Neuronal stem cell (in vitro differentiated cells): ENCODE measurements around the gene GAS2L1.

Source experiments
- DNase-seq: peaks from one replicate; pipeline ENCODE4 v3.0.0-alpha.2; 2013; ENCODE audit warnings: low spot score
- H2AFZ ChIP-seq: one replicate; pipeline ENCODE4 v1.6.1; 2013; ENCODE audit warnings: mild to moderate bottlenecking, low read length, inconsistent platforms
- H2AK5ac ChIP-seq: 2 replicates; pipeline ENCODE4 v1.6.1; 2013; ENCODE audit warnings: low read depth, mild to moderate bottlenecking, inconsistent platforms, low read length, moderate library complexity, mixed read lengths
- H2BK120ac ChIP-seq: 2 replicates; pipeline ENCODE4 v1.6.1; 2013; ENCODE audit warnings: low read depth, mild to moderate bottlenecking, inconsistent platforms, low read length, moderate library complexity, mixed read lengths
- H2BK12ac ChIP-seq: one replicate; pipeline ENCODE4 v1.6.1; 2013; ENCODE audit warnings: low read length, inconsistent platforms
- H2BK15ac ChIP-seq: 2 replicates; pipeline ENCODE4 v1.6.1; 2013; ENCODE audit warnings: mild to moderate bottlenecking, low read length, inconsistent platforms, mixed read lengths
- H2BK5ac ChIP-seq: one replicate; pipeline ENCODE4 v1.6.1; 2013; ENCODE audit warnings: inconsistent platforms, mild to moderate bottlenecking, low read length, moderate library complexity
- H3K14ac ChIP-seq: one replicate; pipeline ENCODE4 v1.6.1; 2013; ENCODE audit warnings: low read length, inconsistent platforms
- H3K18ac ChIP-seq: 2 replicates; pipeline ENCODE4 v1.6.1; 2013; ENCODE audit warnings: low read length, inconsistent platforms
- H3K23ac ChIP-seq: 2 replicates; pipeline ENCODE4 v1.6.1; 2013; ENCODE audit warnings: low read depth, mild to moderate bottlenecking, mixed read lengths, low read length, inconsistent platforms; ENCODE audit not compliant: poor library complexity
- H3K27ac ChIP-seq: replicated peaks from 3 replicates; pipeline ENCODE4 v1.5.1; 2013; ENCODE audit warnings: low read length, inconsistent platforms
- H3K27me3 ChIP-seq, 3 experiments: 2 replicates each; pipeline ENCODE4 v1.6.1; 2013; ENCODE audit warnings: low read length in 3 of 3, mild to moderate bottlenecking in 2 of 3, inconsistent platforms in 1 of 3, low read depth in 1 of 3, mixed read lengths in 1 of 3, moderate library complexity in 1 of 3; ENCODE audit not compliant: control insufficient read depth in 3 of 3, insufficient read depth in 3 of 3
- H3K36me3 ChIP-seq, 2 donors: replicated peaks in 1 of 2; 2 replicates each; pipeline ENCODE4 v1.6.1; 2013; ENCODE audit warnings: low read length in 2 of 2; ENCODE audit not compliant: control insufficient read depth in 2 of 2, insufficient read depth in 2 of 2
- H3K4ac ChIP-seq: 2 replicates; pipeline ENCODE4 v1.6.1; 2013; ENCODE audit warnings: inconsistent platforms, mild to moderate bottlenecking, low read length, moderate library complexity
- H3K4me1 ChIP-seq, 2 donors: 1 replicate in 1 of 2; 2 replicates in 1 of 2; pipeline ENCODE4 v1.6.1; 2013; ENCODE audit warnings: low read length in 2 of 2, low read depth in 1 of 2; ENCODE audit not compliant: control insufficient read depth in 2 of 2, insufficient read depth in 1 of 2
- H3K4me2 ChIP-seq: one replicate; pipeline ENCODE4 v1.6.1; 2013; ENCODE audit warnings: mild to moderate bottlenecking, low read length, inconsistent platforms; ENCODE audit not compliant: insufficient read depth, poor library complexity, severe bottlenecking
- H3K4me3 ChIP-seq, 2 donors: 2 replicates each; pipeline ENCODE4 v1.5.1; 2013; ENCODE audit warnings: low read length in 2 of 2, mild to moderate bottlenecking in 2 of 2, inconsistent platforms in 1 of 2, moderate library complexity in 1 of 2
- H3K79me1 ChIP-seq: one replicate; pipeline ENCODE4 v1.6.1; 2013; ENCODE audit warnings: low read depth, mild to moderate bottlenecking, inconsistent platforms, low read length, moderate library complexity
- H3K9ac ChIP-seq: one replicate; pipeline ENCODE4 v1.6.1; 2013; ENCODE audit warnings: mild to moderate bottlenecking, low read depth, low read length, inconsistent platforms; ENCODE audit not compliant: poor library complexity
- H3K9me3 ChIP-seq, 2 donors: replicated peaks in 1 of 2; 2 replicates each; pipeline versions ENCODE3 to v1.6.1; 2013; ENCODE audit warnings: low read length in 2 of 2, mild to moderate bottlenecking in 2 of 2, inconsistent platforms in 1 of 2, low read depth in 1 of 2, mixed read lengths in 1 of 2, moderate library complexity in 1 of 2; ENCODE audit not compliant: control insufficient read depth in 2 of 2, insufficient read depth in 1 of 2
- H4K8ac ChIP-seq: one replicate; pipeline ENCODE4 v1.6.1; 2013; ENCODE audit warnings: low read depth, mild to moderate bottlenecking, inconsistent platforms, low read length, moderate library complexity
- H4K91ac ChIP-seq: one replicate; pipeline ENCODE4 v1.6.1; 2013; ENCODE audit warnings: low read length, low read depth, mild to moderate bottlenecking, inconsistent platforms; ENCODE audit not compliant: poor library complexity
- WGBS, 2 donors: extraction: QIAGEN DNeasy Blood & Tissue Kit; methylation state at CpG; one replicate each; pipeline ENCODE4 v1.1.7; 2013; ENCODE audit warnings: missing lambda C conversion rate in 2 of 2, mixed read lengths in 1 of 2; ENCODE audit not compliant: insufficient read length in 2 of 2, insufficient replicate concordance in 1 of 2; ENCODE audit errors: extremely low coverage in 2 of 2; 5-methylcytosine and 5-hydroxymethylcytosine counted together

GAS2L1 gene

DNA sequence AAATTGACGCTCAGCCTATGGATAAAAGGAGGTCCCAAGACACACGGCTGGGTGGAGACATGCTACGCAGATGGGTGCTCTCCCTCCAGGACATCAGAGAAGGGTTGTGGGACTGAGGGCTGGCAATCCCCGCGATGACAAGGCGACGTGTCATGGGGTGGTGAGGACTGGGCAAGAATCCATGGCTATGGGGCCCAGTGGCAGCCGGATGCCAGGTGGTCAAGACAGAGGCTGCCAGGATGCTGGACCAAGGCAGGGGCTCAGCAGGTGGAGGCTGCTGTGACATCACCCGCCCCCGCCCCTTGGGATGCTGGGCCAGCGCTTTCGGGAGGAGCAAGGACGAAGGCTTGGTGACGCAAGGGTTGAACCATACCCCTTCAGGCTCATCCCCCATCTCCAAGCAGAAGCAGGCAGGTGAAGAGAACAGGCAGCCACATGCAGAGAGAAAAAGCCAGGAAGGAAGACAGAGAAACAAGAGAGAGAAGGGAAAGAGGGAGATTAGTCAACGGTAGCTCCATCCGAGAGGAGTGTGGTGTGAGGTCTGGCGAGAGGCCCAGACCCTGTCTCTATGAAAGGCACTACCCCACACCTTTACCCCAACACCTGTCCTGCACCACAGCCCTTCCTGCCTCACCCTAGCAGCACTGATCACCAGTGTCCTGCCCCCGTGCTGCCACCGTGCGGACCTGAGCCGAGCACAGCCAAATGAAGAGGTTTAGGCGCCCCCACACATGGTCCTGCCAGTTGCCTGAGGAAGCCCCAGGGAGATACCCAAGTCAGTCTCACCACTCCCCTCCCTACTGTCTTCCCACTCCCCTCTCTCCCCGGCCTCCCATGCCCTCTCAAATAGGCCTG lies 33.2 kb downstream of the GAS2L1 start:
- Histone ChIP-seq H2BK12ac (no peak overlapping the region), H3K4me2 (no peak overlapping the region), H3K14ac (no peak overlapping the region), H4K8ac (no peak overlapping the region), H2BK15ac (no peak overlapping the region), H3K27ac (no peak overlapping the region), H2BK120ac (no peak overlapping the region), H3K27me3 (no peaks in the 10 kb centered on the region), H3K4ac (no peak overlapping the region), H3K9ac (peak overlapping the region; percentile 47), H4K91ac (no peak overlapping the region), H3K4me3 (no peak overlapping the region), H3K9me3 (peaks cover 0 to 2% of the 10 kb centered on the region in 2 donors), H3K23ac (no peak overlapping the region), H3K79me1 (peaks cover 4% of the 10 kb centered on the region), H2AK5ac (no peak overlapping the region), H2AFZ (no peak overlapping the region), H3K18ac (no peak overlapping the region), H3K4me1 (peaks cover 0 to 3% of the 10 kb centered on the region in 2 donors), H3K36me3 (peaks cover 57 to 95% of the 10 kb centered on the region in 2 donors), H2BK5ac (no peak overlapping the region)
- no CpG with 5 or more reads among the region's 23 CpGs for WGBS, 2 donors
- DNase-seq = no peak

DNA sequence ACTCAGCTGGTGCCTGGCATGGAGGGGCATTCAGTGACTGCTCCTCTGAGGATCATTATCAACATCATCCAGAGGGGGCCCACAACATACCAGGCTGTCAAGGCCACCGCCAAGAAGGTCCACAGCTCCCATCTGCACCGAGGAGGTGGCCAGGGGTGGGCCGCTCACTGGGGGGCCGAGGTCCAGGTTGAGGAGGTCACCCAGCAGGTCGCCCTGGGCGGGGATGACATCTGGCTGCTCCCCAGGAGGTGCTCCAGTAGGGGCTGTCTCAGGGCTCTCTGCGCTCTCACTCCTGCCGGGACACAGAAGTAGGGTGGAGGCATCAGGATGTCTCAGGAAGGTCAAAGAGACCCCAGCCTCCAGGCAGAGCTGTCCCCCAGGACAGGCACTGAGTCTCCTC lies 34.1 kb downstream of the GAS2L1 start:
- no peak overlapping the region for H3K27ac ChIP-seq
- H3K18ac ChIP-seq = no peak overlapping the region
- H3K14ac ChIP-seq = no peak overlapping the region
- no peak overlapping the region for H2BK120ac ChIP-seq
- no peak overlapping the region for H3K9ac ChIP-seq
- H2AK5ac ChIP-seq = no peak overlapping the region
- H3K4me2 ChIP-seq = no peak overlapping the region
- H2BK15ac ChIP-seq = no peak overlapping the region
- no peak for DNase-seq
- H4K8ac ChIP-seq = no peak overlapping the region
- H3K27me3 ChIP-seq = no peaks in the 10 kb centered on the region
- no peak overlapping the region for H3K4ac ChIP-seq
- no peak overlapping the region for H2BK5ac ChIP-seq
- peaks cover 54 to 93% of the 10 kb centered on the region in 2 donors for H3K36me3 ChIP-seq
- no peak overlapping the region for H3K4me3 ChIP-seq
- H3K4me1 ChIP-seq = peaks cover 0 to 3% of the 10 kb centered on the region in 2 donors
- no peak overlapping the region for H2BK12ac ChIP-seq
- H3K9me3 ChIP-seq = peaks cover 0 to 2% of the 10 kb centered on the region in 2 donors
- WGBS, 2 donors = no CpG with 5 or more reads among the region's 8 CpGs
- H4K91ac ChIP-seq = no peak overlapping the region
- H3K79me1 ChIP-seq = peaks cover 4% of the 10 kb centered on the region
- no peak overlapping the region for H2AFZ ChIP-seq
- peak overlapping the region; percentile 49 for H3K23ac ChIP-seq

- H4K91ac ChIP-seq = no peak overlapping the region
- no peak overlapping the region for H4K8ac ChIP-seq
- no peak overlapping the region for H2BK12ac ChIP-seq
- H3K27ac ChIP-seq = no peak overlapping the region
- peak overlapping the region; percentile 21 for H3K14ac ChIP-seq
- H3K23ac ChIP-seq = no peak overlapping the region
- H3K4ac ChIP-seq = no peak overlapping the region
- H2AFZ ChIP-seq = no peak overlapping the region
- no peak for DNase-seq
- no peak overlapping the region for H3K4me2 ChIP-seq
- peaks cover 4% of the 10 kb centered on the region for H3K79me1 ChIP-seq
- H2BK15ac ChIP-seq = no peak overlapping the region
- no peak overlapping the region for H2BK5ac ChIP-seq
- no peak overlapping the region for H3K4me3 ChIP-seq
- WGBS, 2 donors = no CpG with 5 or more reads among the region's 25 CpGs
- H3K9ac ChIP-seq = no peak overlapping the region
- H2AK5ac ChIP-seq = no peak overlapping the region
- no peaks in the 10 kb centered on the region for H3K27me3 ChIP-seq
- no peak overlapping the region for H3K18ac ChIP-seq
- H3K9me3 ChIP-seq = peaks cover 0 to 2% of the 10 kb centered on the region in 2 donors
- no peak overlapping the region for H2BK120ac ChIP-seq
- H3K36me3 ChIP-seq = peaks cover 58 to 93% of the 10 kb centered on the region in 2 donors
- peaks cover 0 to 5% of the 10 kb centered on the region in 2 donors for H3K4me1 ChIP-seq
These were observed 34.8 kb downstream of the GAS2L1 start for GRCh38 chr22:29341056-29341848.

DNA sequence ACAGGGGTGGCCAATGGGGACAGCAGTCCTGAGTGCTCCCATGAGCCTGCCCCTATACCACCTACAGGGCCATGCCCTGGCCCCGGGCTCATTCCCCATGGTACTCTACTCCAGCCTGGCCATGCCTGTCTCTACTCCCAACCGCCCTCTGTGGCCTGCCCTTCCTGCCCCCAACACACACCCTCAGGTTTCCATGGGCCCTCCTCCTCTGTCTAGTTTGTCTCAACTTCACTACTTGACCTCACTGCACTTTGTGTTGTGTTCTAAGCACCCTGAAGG lies 35.3 kb downstream of the GAS2L1 start:
- Histone ChIP-seq H3K18ac (no peak overlapping the region), H3K27me3 (no peaks in the 10 kb centered on the region), H3K4me2 (no peak overlapping the region), H3K14ac (no peak overlapping the region), H4K8ac (no peak overlapping the region), H3K4ac (no peak overlapping the region), H2AFZ (no peak overlapping the region), H3K4me3 (no peak overlapping the region), H3K36me3 (peaks cover 57 to 93% of the 10 kb centered on the region in 2 donors), H3K4me1 (peaks cover 0 to 10% of the 10 kb centered on the region in 2 donors), H3K79me1 (peaks cover 4% of the 10 kb centered on the region), H2BK120ac (no peak overlapping the region), H3K9ac (no peak overlapping the region), H3K27ac (no peak overlapping the region), H2AK5ac (no peak overlapping the region), H4K91ac (no peak overlapping the region), H2BK15ac (no peak overlapping the region), H3K9me3 (peaks cover 0 to 2% of the 10 kb centered on the region in 2 donors), H3K23ac (no peak overlapping the region), H2BK5ac (no peak overlapping the region), H2BK12ac (no peak overlapping the region)
- WGBS, 2 donors = no CpG with 5 or more reads among the region's 2 CpGs
- DNase-seq = no peak
